HepG2 (cell line): Measurements from ENCODE around the gene TMPRSS11F. TPM values are rescaled to one million over a fixed set of nuclear protein-coding genes. Genes with fewer than 3 reads are reported as not detected.

ENCODE experiments used
- ATAD3A ChIP-seq: sonication (generic); formaldehyde crosslinking; IDR thresholded peaks from 2 replicates; pipeline ENCODE4 v1.4.0; 2020; ENCODE audit warnings: missing genetic modification reagents
- BRF2 ChIP-seq: sonication (generic); formaldehyde crosslinking; IDR thresholded peaks from 2 replicates; pipeline ENCODE4 v1.8.1; 2022; ENCODE audit warnings: mild to moderate bottlenecking, missing genetic modification reagents
- GABPB1 ChIP-seq: IDR thresholded peaks from 2 replicates; pipeline ENCODE4 v1.6.1; 2016; ENCODE audit warnings: mild to moderate bottlenecking, missing genetic modification reagents, moderate library complexity, missing compliant biosample characterization
- POLR2AphosphoS5 ChIP-seq: IDR thresholded peaks from 2 replicates; pipeline ENCODE4 v1.6.1; 2012; ENCODE audit warnings: low read depth, low read length
- RFX3 ChIP-seq: IDR thresholded peaks from 2 replicates; pipeline ENCODE4 v1.6.1; 2016; ENCODE audit warnings: missing biosample characterization, missing genetic modification reagents
- SMYD3 ChIP-seq: sonication (generic); formaldehyde crosslinking; IDR thresholded peaks from 2 replicates; pipeline ENCODE4 v1.8.1; 2023; ENCODE audit warnings: mild to moderate bottlenecking, missing genetic modification reagents
- SNAPC4 ChIP-seq: sonication (generic); formaldehyde crosslinking; IDR thresholded peaks from 2 replicates; pipeline ENCODE4 v1.4.0; 2020; ENCODE audit warnings: mild to moderate bottlenecking, missing genetic modification reagents
- ZNF232 ChIP-seq: sonication (generic); formaldehyde crosslinking; IDR thresholded peaks from 2 replicates; pipeline ENCODE4 v1.4.0; 2020; ENCODE audit warnings: missing genetic modification reagents, borderline replicate concordance
- ZNF784 ChIP-seq: sonication (generic); formaldehyde crosslinking; IDR thresholded peaks from 2 replicates; pipeline ENCODE4 v1.5.1; 2020; ENCODE audit warnings: missing genetic modification reagents, mild to moderate bottlenecking, borderline replicate concordance
- ZNF879 ChIP-seq: sonication (generic); formaldehyde crosslinking; IDR thresholded peaks from 2 replicates; pipeline ENCODE4 v1.8.1; 2023; ENCODE audit warnings: missing genetic modification reagents
- polyA plus RNA-seq, 8 experiments: library from polyadenylated mRNA; depleted of rRNA in 3 of 8; stranded (reverse) in 7 of 8; unstranded in 1 of 8; fragments of >200 nt; fragmentation: Illumina TruSeq in 4 of 8; extraction: Trizol in 4 of 8; gene quantifications; 2 replicates each; pipeline versions ENCODE4 v1.2.1 to v1.2.3, GENCODE V29; 2011 to 2016; ENCODE audit warnings: low read depth in 4 of 8, missing spikeins in 1 of 8, mixed read lengths in 1 of 8; ENCODE audit not compliant: insufficient read depth in 1 of 8
- total RNA-seq, 5 experiments: library from RNA; depleted of rRNA; stranded (reverse); fragments of >200 nt; fragmentation: Illumina TruSeq; extraction: Trizol; gene quantifications; 2 replicates each; pipeline ENCODE4 v1.2.3, GENCODE V29; 2016; ENCODE audit warnings: low read depth in 1 of 5

Gene TMPRSS11F
- total and polyA plus RNA-seq, 2 of the 13 experiments (the other 11 are each of a cell fraction or from before 2014, with no cell fraction given): not detected

- no peak for TF ChIP-seq BRF2 (CRISPR knock-in tag)
- TF ChIP-seq ZNF232 (CRISPR knock-in tag): no peak
- no peak for TF ChIP-seq SNAPC4 (CRISPR knock-in tag)
- TF ChIP-seq ZNF879 (CRISPR knock-in tag): no peak
- TF ChIP-seq POLR2AphosphoS5: no peak
- TF ChIP-seq SMYD3: no peak
- TF ChIP-seq ZNF784 (CRISPR knock-in tag): no peak
- no peak for TF ChIP-seq ATAD3A (CRISPR knock-in tag)
- no peak for TF ChIP-seq GABPB1 (CRISPR knock-in tag)
- no peak for TF ChIP-seq RFX3
Measured at GRCh38 chr4:68021185-68021584, 108.5 kb downstream of the TMPRSS11F start (continued).
